Tibial nerve (tissue), 4 donors: ENCODE data around the gene CD300LB. TPM values are rescaled to one million over a fixed set of nuclear protein-coding genes. Genes with fewer than 3 reads are reported as not detected.

Experiments
- DNase-seq, 2 donors: peaks; one replicate each; pipeline ENCODE4 v3.0.0-alpha.2; 2019; ENCODE audit warnings: low spot score in 2 of 2
- H3K27ac ChIP-seq, 4 donors: fragments of 200-600 bp; sonication (generic) in 3 of 4; one replicate each; pipeline ENCODE4 v1.5.1; 2017 to 2019; ENCODE audit warnings: mild to moderate bottlenecking in 1 of 4
- H3K27me3 ChIP-seq, 2 donors: fragments of 200-600 bp; sonication (generic) in 1 of 2; one replicate each; pipeline versions ENCODE4 v1.5.1 to v1.6.0; 2017 to 2019
- H3K36me3 ChIP-seq, 3 donors: fragments of 200-600 bp; sonication (generic); one replicate each; pipeline ENCODE4 v1.5.1; 2018 to 2019
- H3K4me1 ChIP-seq, 4 donors: fragments of 200-600 bp; sonication (generic) in 3 of 4; one replicate each; pipeline ENCODE4 v1.5.1; 2017 to 2019
- H3K4me3 ChIP-seq, 4 donors: fragments of 200-600 bp; sonication (generic) in 3 of 4; one replicate each; pipeline ENCODE4 v1.5.1; 2017 to 2019; ENCODE audit warnings: mild to moderate bottlenecking in 1 of 4, moderate library complexity in 1 of 4
- H3K9me3 ChIP-seq, 4 donors: fragments of 200-600 bp; sonication (generic) in 3 of 4; one replicate each; pipeline ENCODE4 v1.5.1; 2017 to 2019
- EP300 ChIP-seq, 2 donors: sonication (generic); formaldehyde crosslinking; IDR thresholded peaks; one replicate each; pipeline ENCODE4 v1.6.1; 2017; ENCODE audit warnings: antibody characterized with exemption in 2 of 2, mild to moderate bottlenecking in 1 of 2
- POLR2A ChIP-seq, 2 donors: fragments of 450-650 bp; IDR thresholded peaks; one replicate each; pipeline ENCODE4 v1.6.1; 2017; ENCODE audit warnings: antibody characterized with exemption in 2 of 2, mild to moderate bottlenecking in 2 of 2, moderate library complexity in 2 of 2
- WGBS, 2 donors: methylation state at CpG; one replicate each; pipeline ENCODE4 v1.1.5; 2018; 5-methylcytosine and 5-hydroxymethylcytosine counted together
- total RNA-seq, 4 donors: library from RNA; depleted of rRNA; stranded (reverse); fragments of >200 nt; gene quantifications; one replicate each; pipeline ENCODE4 v1.1.0, GENCODE V29; 2016
- TF ChIP-seq, protein P1 (sequence below), 5 experiments: fragments of 200-600 bp in 3 of 5; fragments of 450-650 bp in 2 of 5; sonication (generic) in 3 of 5; IDR thresholded peaks; one replicate each; pipeline ENCODE4 v1.5.1; 2016 to 2019; ENCODE audit warnings: antibody characterized with exemption in 5 of 5, mild to moderate bottlenecking in 3 of 5, moderate library complexity in 2 of 5

The CD300LB gene
- total RNA-seq, 4 donors from 2014 or later = 0.21 to 0.44 TPM; not detected in 2

DNA sequence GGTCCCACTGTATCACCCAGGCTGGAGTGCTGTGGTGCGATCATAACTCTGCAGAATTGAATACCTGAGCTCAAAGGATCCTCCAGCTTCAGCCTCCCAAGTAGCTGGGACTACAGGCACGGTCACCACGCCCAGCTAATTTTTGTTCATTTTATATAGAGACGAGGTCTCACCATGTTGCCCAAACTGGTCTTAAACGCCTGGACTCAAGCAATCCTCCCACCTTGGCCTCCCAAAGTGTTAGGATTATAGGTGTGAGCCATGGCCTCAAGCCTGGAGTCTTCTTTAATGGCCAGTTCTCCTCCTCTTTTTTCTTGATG lies 484 bp downstream of the CD300LB start:
- TF ChIP-seq, protein P1, sequence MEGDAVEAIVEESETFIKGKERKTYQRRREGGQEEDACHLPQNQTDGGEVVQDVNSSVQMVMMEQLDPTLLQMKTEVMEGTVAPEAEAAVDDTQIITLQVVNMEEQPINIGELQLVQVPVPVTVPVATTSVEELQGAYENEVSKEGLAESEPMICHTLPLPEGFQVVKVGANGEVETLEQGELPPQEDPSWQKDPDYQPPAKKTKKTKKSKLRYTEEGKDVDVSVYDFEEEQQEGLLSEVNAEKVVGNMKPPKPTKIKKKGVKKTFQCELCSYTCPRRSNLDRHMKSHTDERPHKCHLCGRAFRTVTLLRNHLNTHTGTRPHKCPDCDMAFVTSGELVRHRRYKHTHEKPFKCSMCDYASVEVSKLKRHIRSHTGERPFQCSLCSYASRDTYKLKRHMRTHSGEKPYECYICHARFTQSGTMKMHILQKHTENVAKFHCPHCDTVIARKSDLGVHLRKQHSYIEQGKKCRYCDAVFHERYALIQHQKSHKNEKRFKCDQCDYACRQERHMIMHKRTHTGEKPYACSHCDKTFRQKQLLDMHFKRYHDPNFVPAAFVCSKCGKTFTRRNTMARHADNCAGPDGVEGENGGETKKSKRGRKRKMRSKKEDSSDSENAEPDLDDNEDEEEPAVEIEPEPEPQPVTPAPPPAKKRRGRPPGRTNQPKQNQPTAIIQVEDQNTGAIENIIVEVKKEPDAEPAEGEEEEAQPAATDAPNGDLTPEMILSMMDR (IDR thresholded peaks at IDR 0.05) = no peak
- TF ChIP-seq EP300 (IDR thresholded peaks at IDR 0.05) = no peak
- TF ChIP-seq POLR2A (IDR thresholded peaks at IDR 0.05) = no peak
- Histone ChIP-seq H3K9me3 (peaks cover 0 to 9% (median 0%) of the 10 kb centered on the region in 4 donors), H3K4me1 (no peaks in the 10 kb centered on the region), H3K27ac (no peak overlapping the region), H3K4me3 (no peak overlapping the region), H3K36me3 (no peaks in the 10 kb centered on the region), H3K27me3 (no peaks in the 10 kb centered on the region)
- WGBS, 2 donors = 82 to 83% methylated on average over 5 of the region's 5 CpGs
- no peak for DNase-seq

DNA sequence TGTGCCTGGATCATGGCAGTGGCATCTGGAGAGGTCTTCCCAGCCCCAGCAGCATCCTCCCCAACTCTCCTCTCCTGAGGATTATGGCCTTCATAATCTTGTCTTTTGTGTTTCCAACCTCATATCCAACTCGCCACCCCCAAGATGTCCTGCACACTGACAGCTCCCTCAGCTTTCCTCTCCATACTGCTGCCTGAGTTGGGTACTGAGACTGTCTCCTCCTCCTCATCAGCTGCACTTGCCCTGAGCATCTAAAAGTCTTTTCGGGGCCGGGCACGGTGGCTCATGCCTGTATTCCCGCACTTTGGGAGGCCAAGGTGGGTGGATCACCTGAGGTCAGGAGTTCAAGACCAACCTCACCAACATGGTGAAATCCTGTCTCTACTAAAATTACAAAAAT lies 2.0 kb downstream of the CD300LB start:
- WGBS, 2 donors = 73 to 83% methylated on average over 4 to 5 of the region's 5 CpGs
- no peak for DNase-seq

DNA sequence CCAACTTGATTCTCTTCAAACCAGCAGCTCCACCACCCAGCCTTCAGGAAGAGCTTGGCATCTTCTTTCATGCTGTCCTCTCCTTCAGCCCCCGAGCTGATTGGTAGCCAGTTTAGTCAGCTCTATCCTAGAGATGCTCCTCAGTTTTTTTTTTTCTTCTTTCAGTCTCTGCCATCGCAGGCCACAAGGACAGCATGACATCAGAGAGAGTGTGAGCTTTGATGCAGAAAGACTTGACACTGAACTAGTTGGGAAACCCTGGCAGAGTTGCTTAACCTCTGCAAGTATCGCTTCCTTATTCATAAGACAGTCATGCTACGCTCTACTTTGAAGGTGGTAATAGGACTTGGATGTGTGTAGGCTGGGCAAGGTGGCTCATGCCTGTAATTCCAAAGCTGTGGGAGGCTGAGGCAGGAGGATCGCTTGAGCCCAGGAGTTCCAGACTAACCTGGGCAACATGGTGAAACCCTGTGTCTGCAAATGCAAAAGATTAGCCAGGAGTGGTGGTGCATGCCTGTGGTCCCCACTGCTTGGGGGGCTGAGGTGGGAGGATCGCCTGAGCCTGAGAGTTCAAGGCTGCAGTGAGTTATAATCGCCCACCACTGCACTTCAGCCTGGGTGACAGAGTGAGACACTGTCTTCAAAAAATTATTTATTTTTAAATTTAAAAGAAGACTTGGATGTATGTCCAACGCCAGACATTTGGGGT lies 2.6 kb downstream of the CD300LB start:
- DNase-seq = peak in 1 of 2 donors; percentile 54
- 80 to 81% methylated on average over 8 of the region's 8 CpGs for WGBS, 2 donors
- Histone ChIP-seq H3K4me3 (no peak overlapping the region), H3K36me3 (no peaks in the 10 kb centered on the region), H3K27me3 (no peaks in the 10 kb centered on the region), H3K4me1 (no peaks in the 10 kb centered on the region), H3K9me3 (peaks cover 0 to 5% (median 0%) of the 10 kb centered on the region in 4 donors), H3K27ac (peak overlapping the region in 1 of 4 donors; percentile 5)
- TF ChIP-seq, protein P1 (IDR thresholded peaks at IDR 0.05) = no peak
- no peak for TF ChIP-seq POLR2A (IDR thresholded peaks at IDR 0.05)
- peak; percentile 61 to 79 for TF ChIP-seq EP300 (IDR thresholded peaks at IDR 0.05)

More for the DNA sequence above, 2.0 kb downstream of the CD300LB start:
- H3K27ac ChIP-seq = no peak overlapping the region
- no peaks in the 10 kb centered on the region for H3K4me1 ChIP-seq
- TF ChIP-seq EP300 (IDR thresholded peaks at IDR 0.05) (no peak), POLR2A (IDR thresholded peaks at IDR 0.05) (no peak)
- TF ChIP-seq, protein P1 (IDR thresholded peaks at IDR 0.05) = no peak
- H3K9me3 ChIP-seq = no peaks in the 10 kb centered on the region
- no peaks in the 10 kb centered on the region for H3K36me3 ChIP-seq
- H3K27me3 ChIP-seq = no peaks in the 10 kb centered on the region
- H3K4me3 ChIP-seq = no peak overlapping the region

DNA sequence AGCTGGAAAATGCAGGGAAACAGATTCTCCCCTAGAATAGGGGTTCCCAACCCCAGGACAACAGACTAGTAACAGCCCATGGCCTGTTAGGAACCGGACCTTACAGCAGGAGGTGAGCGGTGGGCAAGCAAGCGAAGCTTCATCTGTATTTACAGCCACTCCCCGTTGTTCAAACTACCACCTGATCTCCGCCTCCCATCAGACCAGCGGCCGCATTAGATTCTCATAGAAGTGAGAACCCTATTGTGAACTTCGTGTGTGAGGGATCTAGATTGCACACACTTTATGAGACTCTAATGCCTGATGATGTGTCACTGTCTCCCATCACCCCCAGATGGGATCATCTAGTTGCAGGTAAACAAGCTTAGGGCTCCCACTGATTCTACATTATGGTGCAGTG lies 3.5 kb downstream of the CD300LB start:
- TF ChIP-seq POLR2A (IDR thresholded peaks at IDR 0.05) (no peak), EP300 (IDR thresholded peaks at IDR 0.05) (no peak)
- TF ChIP-seq, protein P1 (IDR thresholded peaks at IDR 0.05) = no peak
- WGBS, 2 donors = 85 to 92% methylated on average over 8 of the region's 8 CpGs
- H3K4me1 ChIP-seq = no peaks in the 10 kb centered on the region
- peaks cover 0 to 14% (median 0%) of the 10 kb centered on the region in 4 donors for H3K9me3 ChIP-seq
- no peaks in the 10 kb centered on the region for H3K27me3 ChIP-seq
- no peaks in the 10 kb centered on the region for H3K36me3 ChIP-seq
- no peak for DNase-seq
- H3K4me3 ChIP-seq = no peak overlapping the region
- H3K27ac ChIP-seq = peak overlapping the region in 1 of 4 donors; percentile 33

DNA sequence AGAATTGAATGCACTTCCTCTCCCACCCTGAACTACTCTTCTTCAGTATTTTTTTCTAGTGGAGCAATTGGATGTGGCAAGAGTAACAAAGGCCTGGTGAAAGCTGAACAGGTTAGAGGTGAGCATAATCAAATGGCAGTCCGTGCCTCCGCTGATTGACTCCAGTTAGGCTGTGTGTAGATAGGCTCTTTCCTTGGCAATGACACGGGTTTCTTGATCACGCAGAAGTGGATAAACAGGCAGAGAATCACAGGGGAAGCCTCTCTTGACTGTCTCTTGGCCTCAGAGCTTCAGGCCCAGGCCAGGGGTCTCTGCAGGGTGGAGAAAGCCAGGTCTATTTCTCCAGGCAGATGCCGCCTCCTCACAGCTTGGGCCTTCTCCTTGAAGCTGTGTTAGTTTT lies 4.2 kb downstream of the CD300LB start:
- peaks cover 0 to 19% (median 0%) of the 10 kb centered on the region in 4 donors for H3K9me3 ChIP-seq
- H3K4me1 ChIP-seq = no peaks in the 10 kb centered on the region
- no peak overlapping the region for H3K27ac ChIP-seq
- H3K4me3 ChIP-seq = no peak overlapping the region
- H3K27me3 ChIP-seq = no peaks in the 10 kb centered on the region
- H3K36me3 ChIP-seq = no peaks in the 10 kb centered on the region
- 85 to 90% methylated on average over 5 of the region's 5 CpGs for WGBS, 2 donors
- TF ChIP-seq, protein P1 (IDR thresholded peaks at IDR 0.05) = no peak
- no peak for TF ChIP-seq EP300 (IDR thresholded peaks at IDR 0.05)
- no peak for TF ChIP-seq POLR2A (IDR thresholded peaks at IDR 0.05)
- DNase-seq = no peak
